Esophagus squamous epithelium (tissue), 4 donors: ENCODE results near the gene PIK3CB.

Experiments
- POLR2A ChIP-seq, 4 donors: fragments of 450-650 bp; IDR thresholded peaks; one replicate each; pipeline ENCODE4 v1.6.1; 2017; ENCODE audit warnings: antibody characterized with exemption in 4 of 4, mild to moderate bottlenecking in 4 of 4, moderate library complexity in 3 of 4
- TF ChIP-seq, protein P1 (sequence below), 6 experiments: fragments of 450-650 bp in 4 of 6; fragments of 200-600 bp in 2 of 6; sonication (generic) in 2 of 6; IDR thresholded peaks; one replicate each; pipeline ENCODE4 v1.5.1; 2016 to 2019; ENCODE audit warnings: antibody characterized with exemption in 6 of 6, mild to moderate bottlenecking in 4 of 6, moderate library complexity in 4 of 6

DNA sequence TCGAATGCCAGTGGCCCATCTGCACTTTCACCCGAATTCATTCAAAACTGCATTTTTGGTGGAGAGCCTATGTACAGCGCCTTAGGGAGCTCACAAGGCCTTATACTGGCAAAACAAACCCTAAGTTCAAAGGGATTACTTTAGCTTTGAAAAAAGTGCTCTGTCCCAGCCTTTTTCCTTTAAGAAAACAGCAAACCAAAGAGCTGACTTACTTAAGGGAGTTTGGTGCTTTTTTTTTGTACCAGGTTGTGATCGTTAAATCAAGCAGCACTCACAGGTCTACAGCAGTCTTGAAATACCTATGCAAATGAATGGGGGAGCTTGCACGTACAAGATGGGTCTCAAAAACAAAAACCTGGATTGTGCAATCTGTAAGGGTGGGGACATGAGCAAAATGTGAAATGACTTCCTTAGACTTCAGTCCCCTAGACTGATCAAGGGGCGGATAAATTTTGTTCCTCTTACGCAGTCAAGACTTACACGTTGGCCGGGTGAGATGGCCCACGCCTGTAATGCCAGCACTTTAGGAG lies 11.6 kb upstream of the PIK3CB start:
- TF ChIP-seq, protein P1, sequence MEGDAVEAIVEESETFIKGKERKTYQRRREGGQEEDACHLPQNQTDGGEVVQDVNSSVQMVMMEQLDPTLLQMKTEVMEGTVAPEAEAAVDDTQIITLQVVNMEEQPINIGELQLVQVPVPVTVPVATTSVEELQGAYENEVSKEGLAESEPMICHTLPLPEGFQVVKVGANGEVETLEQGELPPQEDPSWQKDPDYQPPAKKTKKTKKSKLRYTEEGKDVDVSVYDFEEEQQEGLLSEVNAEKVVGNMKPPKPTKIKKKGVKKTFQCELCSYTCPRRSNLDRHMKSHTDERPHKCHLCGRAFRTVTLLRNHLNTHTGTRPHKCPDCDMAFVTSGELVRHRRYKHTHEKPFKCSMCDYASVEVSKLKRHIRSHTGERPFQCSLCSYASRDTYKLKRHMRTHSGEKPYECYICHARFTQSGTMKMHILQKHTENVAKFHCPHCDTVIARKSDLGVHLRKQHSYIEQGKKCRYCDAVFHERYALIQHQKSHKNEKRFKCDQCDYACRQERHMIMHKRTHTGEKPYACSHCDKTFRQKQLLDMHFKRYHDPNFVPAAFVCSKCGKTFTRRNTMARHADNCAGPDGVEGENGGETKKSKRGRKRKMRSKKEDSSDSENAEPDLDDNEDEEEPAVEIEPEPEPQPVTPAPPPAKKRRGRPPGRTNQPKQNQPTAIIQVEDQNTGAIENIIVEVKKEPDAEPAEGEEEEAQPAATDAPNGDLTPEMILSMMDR (IDR thresholded peaks at IDR 0.05), result no peak
- TF ChIP-seq POLR2A (IDR thresholded peaks at IDR 0.05), result no peak
